Mesenchymal stem cell (in vitro differentiated cells and primary cell): Measurements from ENCODE around the gene KBTBD8.

Source experiments
- DNase-seq: peaks from one replicate; pipeline ENCODE4 v3.0.0-alpha.2; 2013
- H2AFZ ChIP-seq: one replicate; pipeline ENCODE4 v1.6.1; 2013; ENCODE audit warnings: low read depth, mild to moderate bottlenecking, control low read depth, inconsistent platforms, low read length, moderate library complexity
- H2AK5ac ChIP-seq: 2 replicates; pipeline ENCODE4 v1.6.1; 2013; ENCODE audit warnings: low read length, moderate library complexity, mild to moderate bottlenecking, inconsistent platforms; ENCODE audit not compliant: severe bottlenecking
- H2BK120ac ChIP-seq: one replicate; pipeline ENCODE4 v1.6.1; 2013; ENCODE audit warnings: low read depth, mild to moderate bottlenecking, inconsistent platforms, low read length, moderate library complexity
- H2BK12ac ChIP-seq, 2 experiments: one replicate each; pipeline ENCODE4 v1.6.1; 2013; ENCODE audit warnings: inconsistent platforms in 2 of 2, low read length in 2 of 2, mild to moderate bottlenecking in 2 of 2, moderate library complexity in 2 of 2, control low read depth in 1 of 2
- H2BK15ac ChIP-seq: one replicate; pipeline ENCODE4 v1.6.1; 2013; ENCODE audit warnings: mild to moderate bottlenecking, low read depth, inconsistent platforms; ENCODE audit not compliant: poor library complexity, severe bottlenecking
- H2BK5ac ChIP-seq: 2 replicates; pipeline ENCODE4 v1.6.1; 2013; ENCODE audit warnings: low read depth, mild to moderate bottlenecking, low read length, control low read depth, inconsistent platforms; ENCODE audit not compliant: poor library complexity, severe bottlenecking
- H3K14ac ChIP-seq, 2 experiments: one replicate each; pipeline ENCODE4 v1.6.1; 2013; ENCODE audit warnings: inconsistent platforms in 2 of 2, low read length in 2 of 2, control low read depth in 1 of 2, mild to moderate bottlenecking in 1 of 2, moderate library complexity in 1 of 2
- H3K18ac ChIP-seq, 2 experiments: one replicate each; pipeline ENCODE4 v1.6.1; 2013; ENCODE audit warnings: inconsistent platforms in 2 of 2, low read length in 2 of 2, control low read depth in 1 of 2, low read depth in 1 of 2, mild to moderate bottlenecking in 1 of 2
- H3K23ac ChIP-seq, 2 experiments: one replicate each; pipeline ENCODE4 v1.6.1; 2013; ENCODE audit warnings: inconsistent platforms in 2 of 2, low read length in 2 of 2, mild to moderate bottlenecking in 2 of 2, moderate library complexity in 2 of 2, control low read depth in 1 of 2
- H3K27ac ChIP-seq: 2 replicates; pipeline ENCODE4 v1.5.1; 2013; ENCODE audit warnings: mild to moderate bottlenecking, moderate library complexity, low read length, control low read depth, inconsistent platforms; ENCODE audit not compliant: poor library complexity, severe bottlenecking
- H3K27me3 ChIP-seq, 2 experiments: 2 replicates each; pipeline versions ENCODE4 v1.6.1 to v1.7.0; 2013; ENCODE audit warnings: low read length in 2 of 2, mild to moderate bottlenecking in 2 of 2, moderate library complexity in 2 of 2, control low read depth in 1 of 2, inconsistent platforms in 1 of 2; ENCODE audit not compliant: control insufficient read depth in 1 of 2, insufficient read depth in 1 of 2
- H3K36me3 ChIP-seq, 2 experiments: 2 replicates each; pipeline versions ENCODE4 v1.6.1 to v1.7.0; 2013; ENCODE audit warnings: low read length in 2 of 2, control low read depth in 1 of 2, inconsistent platforms in 1 of 2, low read depth in 1 of 2, mild to moderate bottlenecking in 1 of 2; ENCODE audit not compliant: insufficient read depth in 2 of 2, control insufficient read depth in 1 of 2
- H3K4ac ChIP-seq, 2 experiments: one replicate each; pipeline ENCODE4 v1.6.1; 2013; ENCODE audit warnings: inconsistent platforms in 2 of 2, low read length in 2 of 2, mild to moderate bottlenecking in 2 of 2, moderate library complexity in 2 of 2, control low read depth in 1 of 2, low read depth in 1 of 2
- H3K4me1 ChIP-seq: 2 replicates; pipeline ENCODE4 v1.6.1; 2013; ENCODE audit warnings: low read depth, low read length, control low read depth; ENCODE audit not compliant: control insufficient read depth, insufficient read depth
- H3K4me2 ChIP-seq: 2 replicates; pipeline ENCODE4 v1.6.1; 2013; ENCODE audit warnings: low read length, mild to moderate bottlenecking, inconsistent platforms; ENCODE audit not compliant: poor library complexity, severe bottlenecking
- H3K4me3 ChIP-seq, 2 experiments: 2 replicates each; pipeline versions ENCODE4 v1.5.1 to v1.7.0; 2013; ENCODE audit warnings: low read length in 2 of 2, mild to moderate bottlenecking in 2 of 2, control low read depth in 1 of 2, low read depth in 1 of 2; ENCODE audit not compliant: insufficient read depth in 1 of 2
- H3K79me1 ChIP-seq: replicated peaks from 2 replicates; pipeline ENCODE4 v1.6.1; 2013; ENCODE audit warnings: mild to moderate bottlenecking, control low read depth, low read length, inconsistent platforms; ENCODE audit not compliant: poor library complexity, severe bottlenecking
- H3K9ac ChIP-seq: 2 replicates; pipeline ENCODE4 v1.7.0; 2013; ENCODE audit warnings: mild to moderate bottlenecking, low read length, moderate library complexity
- H3K9me3 ChIP-seq: 2 replicates; pipeline ENCODE4 v1.7.0; 2013; ENCODE audit warnings: mild to moderate bottlenecking, low read length; ENCODE audit not compliant: control insufficient read depth
- H4K8ac ChIP-seq: one replicate; pipeline ENCODE4 v1.6.1; 2013; ENCODE audit warnings: inconsistent platforms, mild to moderate bottlenecking, low read length, moderate library complexity
- H4K91ac ChIP-seq: one replicate; pipeline ENCODE4 v1.6.1; 2013; ENCODE audit warnings: mild to moderate bottlenecking, low read length, inconsistent platforms
- WGBS: methylation state at CpG from one replicate; pipeline ENCODE4 v1.1.7; 2013; ENCODE audit warnings: mixed read lengths; 5-methylcytosine and 5-hydroxymethylcytosine counted together

Gene KBTBD8

GRCh38 chr3:67009716-67010115, 11.6 kb downstream of the KBTBD8 start:
- H3K14ac ChIP-seq: no peak overlapping the region
- no peak overlapping the region for H2AK5ac ChIP-seq
- no peak overlapping the region for H2BK15ac ChIP-seq
- peaks cover 0 to 9% of the 10 kb centered on the region in 2 experiments for H3K36me3 ChIP-seq
- H2BK12ac ChIP-seq: no peak overlapping the region
- no peaks in the 10 kb centered on the region for H3K9me3 ChIP-seq
- H4K91ac ChIP-seq: no peak overlapping the region
- DNase-seq: no peak
- H3K9ac ChIP-seq: no peak overlapping the region
- H3K79me1 ChIP-seq: no peaks in the 10 kb centered on the region
- H3K4ac ChIP-seq: no peak overlapping the region
- H3K4me3 ChIP-seq: no peak overlapping the region
- no peak overlapping the region for H3K27ac ChIP-seq
- no peak overlapping the region for H2AFZ ChIP-seq
- H2BK5ac ChIP-seq: no peak overlapping the region
- 88% methylated on average over 1 of the region's 3 CpGs for WGBS
- H2BK120ac ChIP-seq: no peak overlapping the region
- H4K8ac ChIP-seq: no peak overlapping the region
- no peak overlapping the region for H3K4me2 ChIP-seq
- H3K4me1 ChIP-seq: no peaks in the 10 kb centered on the region
- no peaks in the 10 kb centered on the region for H3K27me3 ChIP-seq
- H3K23ac ChIP-seq: no peak overlapping the region
- H3K18ac ChIP-seq: no peak overlapping the region

GRCh38 chr3:67011414-67012131, 13.5 kb downstream of the KBTBD8 start:
- no peaks in the 10 kb centered on the region for H3K4me1 ChIP-seq
- WGBS: 93% methylated on average over 6 of the region's 6 CpGs
- no peak overlapping the region for H3K4me2 ChIP-seq
- no peak overlapping the region for H3K4ac ChIP-seq
- no peak overlapping the region for H3K14ac ChIP-seq
- H3K4me3 ChIP-seq: no peak overlapping the region
- H4K8ac ChIP-seq: no peak overlapping the region
- no peak overlapping the region for H2BK5ac ChIP-seq
- H3K18ac ChIP-seq: no peak overlapping the region
- no peak for DNase-seq
- no peak overlapping the region for H4K91ac ChIP-seq
- H3K79me1 ChIP-seq: no peaks in the 10 kb centered on the region
- no peak overlapping the region for H2AFZ ChIP-seq
- no peaks in the 10 kb centered on the region for H3K27me3 ChIP-seq
- no peak overlapping the region for H3K27ac ChIP-seq
- no peak overlapping the region for H3K9ac ChIP-seq
- peaks cover 0 to 9% of the 10 kb centered on the region in 2 experiments for H3K36me3 ChIP-seq
- no peak overlapping the region for H2AK5ac ChIP-seq
- no peak overlapping the region for H3K23ac ChIP-seq
- H2BK120ac ChIP-seq: no peak overlapping the region
- no peaks in the 10 kb centered on the region for H3K9me3 ChIP-seq
- no peak overlapping the region for H2BK15ac ChIP-seq
- H2BK12ac ChIP-seq: no peak overlapping the region

GRCh38 chr3:67012564-67012963, 14.5 kb downstream of the KBTBD8 start:
- no peak for DNase-seq
- Histone ChIP-seq H2AFZ (no peak overlapping the region), H3K27ac (no peak overlapping the region), H3K4me2 (no peak overlapping the region), H3K4ac (no peak overlapping the region), H3K18ac (no peak overlapping the region), H4K91ac (no peak overlapping the region), H3K4me1 (no peaks in the 10 kb centered on the region), H2BK120ac (no peak overlapping the region), H3K9ac (no peak overlapping the region), H3K23ac (no peak overlapping the region), H3K9me3 (no peaks in the 10 kb centered on the region), H2BK5ac (no peak overlapping the region), H4K8ac (no peak overlapping the region), H2BK15ac (no peak overlapping the region), H2AK5ac (no peak overlapping the region), H2BK12ac (no peak overlapping the region), H3K36me3 (peaks cover 0 to 9% of the 10 kb centered on the region in 2 experiments), H3K27me3 (no peaks in the 10 kb centered on the region), H3K14ac (no peak overlapping the region), H3K4me3 (no peak overlapping the region), H3K79me1 (no peaks in the 10 kb centered on the region)
- 97% methylated on average over 4 of the region's 6 CpGs for WGBS

GRCh38 chr3:67015702-67016484, 17.8 kb downstream of the KBTBD8 start:
- Histone ChIP-seq H4K8ac (no peak overlapping the region), H3K27ac (no peak overlapping the region), H3K79me1 (no peaks in the 10 kb centered on the region), H4K91ac (no peak overlapping the region), H2BK15ac (no peak overlapping the region), H2AFZ (no peak overlapping the region), H2BK120ac (no peak overlapping the region), H3K4ac (no peak overlapping the region), H3K27me3 (no peaks in the 10 kb centered on the region), H3K4me1 (no peaks in the 10 kb centered on the region), H2BK5ac (no peak overlapping the region), H2BK12ac (no peak overlapping the region), H3K18ac (no peak overlapping the region), H2AK5ac (no peak overlapping the region), H3K4me3 (no peak overlapping the region), H3K14ac (no peak overlapping the region), H3K9ac (no peak overlapping the region), H3K9me3 (no peaks in the 10 kb centered on the region), H3K23ac (no peak overlapping the region), H3K4me2 (no peak overlapping the region), H3K36me3 (no peaks in the 10 kb centered on the region)
- no peak for DNase-seq
- WGBS: 76% methylated on average over 8 of the region's 8 CpGs
